Naive thymus-derived CD4-positive, alpha-beta T cell (primary cell): ENCODE results near the gene BIN1. TPM values are rescaled to one million over a fixed set of nuclear protein-coding genes. Genes with fewer than 3 reads are reported as not detected.

Experiments used
- ATAC-seq: fragments of 150-1000 bp; cut with Tn5 transposase; 2 replicates; pipeline ENCODE4 v1.10.0; 2021; ENCODE audit warnings: mild to moderate bottlenecking, moderate library complexity
- CTCF ChIA-PET: fragments of 350-600 bp; sonication (Branson Sonifier 250); formaldehyde crosslinking; loops from one replicate; lab custom pipeline; 2021; ENCODE audit warnings: antibody characterized with exemption; lab: Charles Lee
- POLR2A ChIA-PET: fragments of 350-600 bp; sonication (Branson Sonifier 250); formaldehyde crosslinking; loops from one replicate; lab custom pipeline; 2021; ENCODE audit warnings: antibody characterized with exemption, inconsistent platforms; lab: Charles Lee
- DNase-seq, 9 donors: peaks; one replicate each; pipeline versions ENCODE4 v3.0.0 to v3.0.0-alpha.2; 2020 to 2022; ENCODE audit warnings: mixed read lengths in 1 of 9
- H3K27ac ChIP-seq: one replicate; pipeline ENCODE4 v1.7.0; 2013; ENCODE audit warnings: mild to moderate bottlenecking, low read depth, low read length, moderate library complexity
- H3K27me3 ChIP-seq, 2 donors: one replicate each; pipeline ENCODE4 v1.7.0; 2013; ENCODE audit warnings: low read length in 2 of 2, mild to moderate bottlenecking in 2 of 2, moderate library complexity in 2 of 2; ENCODE audit not compliant: control insufficient read depth in 2 of 2, insufficient read depth in 2 of 2
- H3K36me3 ChIP-seq, 3 experiments: 1 replicate in 2 of 3; 2 replicates in 1 of 3; pipeline ENCODE4 v1.7.0; 2013; ENCODE audit warnings: low read length in 3 of 3, mild to moderate bottlenecking in 3 of 3, moderate library complexity in 1 of 3; ENCODE audit not compliant: insufficient read depth in 3 of 3, control insufficient read depth in 2 of 3
- H3K4me1 ChIP-seq, 2 donors: one replicate each; pipeline ENCODE4 v1.7.0; 2013; ENCODE audit warnings: low read length in 2 of 2, mild to moderate bottlenecking in 2 of 2, moderate library complexity in 1 of 2; ENCODE audit not compliant: control insufficient read depth in 2 of 2, insufficient read depth in 2 of 2
- H3K4me3 ChIP-seq: 2 replicates; pipeline ENCODE4 v1.7.0; 2013; ENCODE audit warnings: mild to moderate bottlenecking, low read length
- H3K9me3 ChIP-seq, 3 experiments: 1 replicate in 2 of 3; 2 replicates in 1 of 3; pipeline ENCODE4 v1.7.0; 2013; ENCODE audit warnings: low read length in 3 of 3; ENCODE audit not compliant: control insufficient read depth in 2 of 3
- H3K27ac Mint-ChIP-seq, 9 donors: one replicate each; pipeline ENCODE4 v1.8.0; 2020 to 2022; ENCODE audit warnings: mixed read lengths in 9 of 9, mild to moderate bottlenecking in 8 of 9, moderate library complexity in 5 of 9, inconsistent platforms in 2 of 9
- H3K27me3 Mint-ChIP-seq, 5 donors: one replicate each; pipeline ENCODE4 v1.8.0; 2021 to 2022; ENCODE audit warnings: mixed read lengths in 5 of 5, mild to moderate bottlenecking in 1 of 5
- H3K36me3 Mint-ChIP-seq, 5 donors: one replicate each; pipeline ENCODE4 v1.8.0; 2020 to 2022; ENCODE audit warnings: mixed read lengths in 5 of 5, mild to moderate bottlenecking in 3 of 5, inconsistent platforms in 1 of 5
- H3K4me1 Mint-ChIP-seq, 7 donors: one replicate each; pipeline ENCODE4 v1.8.0; 2020 to 2022; ENCODE audit warnings: mixed read lengths in 7 of 7, mild to moderate bottlenecking in 3 of 7, inconsistent platforms in 1 of 7
- H3K4me3 Mint-ChIP-seq, 10 donors: one replicate each; pipeline ENCODE4 v1.8.0; 2020 to 2022; ENCODE audit warnings: mild to moderate bottlenecking in 10 of 10, mixed read lengths in 10 of 10, moderate library complexity in 6 of 10, inconsistent platforms in 2 of 10
- H3K9me3 Mint-ChIP-seq, 11 donors: one replicate each; pipeline ENCODE4 v1.8.0; 2020 to 2022; ENCODE audit warnings: mixed read lengths in 11 of 11, mild to moderate bottlenecking in 4 of 11, inconsistent platforms in 1 of 11, moderate library complexity in 1 of 11
- intact Hi-C, 2 donors: fragments of 100-400 bp; cut with micrococcal nuclease; formaldehyde crosslinking; loops; one replicate each; pipeline ENCODE4 v1.15.1; 2023
- polyA plus RNA-seq, 2 donors: library from polyadenylated mRNA; unstranded; fragments of 300-500 nt; fragmentation: Illumina TruSeq; gene quantifications; one replicate each; pipeline ENCODE4 v1.2.3, GENCODE V29; 2021
- total RNA-seq, 6 experiments: library from RNA in 5 of 6; stranded (reverse) in 5 of 6; gene quantifications; 1 replicate in 5 of 6; 2 replicates in 1 of 6; pipeline ENCODE4 v1.2.3 and lab custom pipeline; 2021 to 2026

Gene BIN1
- total and polyA plus RNA-seq, 7 experiments from 2014 or later, result 103 to 161 (median 117) TPM

DNA sequence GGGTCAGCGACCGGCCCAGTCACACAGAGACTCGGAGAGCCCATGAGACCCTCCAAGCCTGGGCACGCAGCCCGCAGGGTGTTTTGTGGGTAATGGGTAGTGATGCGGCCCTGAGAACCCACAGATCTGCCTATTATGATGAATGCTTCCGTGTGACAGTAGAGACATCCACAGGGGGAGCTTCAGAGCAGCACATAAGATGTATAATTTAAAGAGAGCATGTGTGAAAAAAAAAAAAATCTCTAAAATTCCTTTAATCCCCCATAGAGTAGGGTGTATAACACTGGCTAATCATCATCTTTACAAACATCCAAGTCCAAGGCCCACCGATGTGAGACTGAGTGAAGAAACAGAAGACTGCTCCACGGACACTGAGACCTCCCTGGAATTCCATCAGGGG lies 34.6 kb downstream of the BIN1 start:
- peaks cover 3 to 19% (median 7%) of the 10 kb centered on the region in 5 donors for H3K36me3 Mint-ChIP-seq

GRCh38 chr2:127071901-127072328 lies 35.0 kb downstream of the BIN1 start:
- peaks cover 3 to 17% of the 10 kb centered on the region in 2 donors for H3K4me1 ChIP-seq
- peaks cover 20 to 55% (median 25%) of the 10 kb centered on the region in 7 donors for H3K4me1 Mint-ChIP-seq
- ATAC-seq, result no peak
- H3K27me3 Mint-ChIP-seq, result no peaks in the 10 kb centered on the region
- H3K4me3 ChIP-seq, result no peak overlapping the region
- peak overlapping the region in 4 of 9 donors; percentile 20 to 85 (median 56) for H3K27ac Mint-ChIP-seq
- ChIA-PET CTCF (interaction anchor here (0.5 to 1.3 kb wide), 2 partner anchors 8 to 54 kb away, joined by 3 to 5 read pairs; no protein-coding TSS in a partner anchor), POLR2A (interaction anchor here (0.9 to 1.3 kb wide), 2 partner anchors 9 to 10 kb away, joined by 3 to 4 read pairs; no protein-coding TSS in a partner anchor)
- H3K27ac ChIP-seq, result no peak overlapping the region
- no peaks in the 10 kb centered on the region for H3K27me3 ChIP-seq
- intact Hi-C loops, result no loop called here
- H3K9me3 Mint-ChIP-seq, result no peaks in the 10 kb centered on the region
- no peak for DNase-seq
- H3K4me3 Mint-ChIP-seq, result no peak overlapping the region
- H3K36me3 Mint-ChIP-seq, result peaks cover 3 to 19% (median 7%) of the 10 kb centered on the region in 5 donors
- H3K9me3 ChIP-seq, result no peaks in the 10 kb centered on the region
- peaks cover 0 to 95% (median 19%) of the 10 kb centered on the region in 3 experiments for H3K36me3 ChIP-seq

More for the DNA sequence above, 34.6 kb downstream of the BIN1 start:
- DNase-seq (no peak), ATAC-seq (no peak)
- POLR2A ChIA-PET, result interaction anchor here (0.9 kb wide), 1 partner anchor 10 kb away, joined by 3 read pairs; no protein-coding TSS in a partner anchor
- Mint-ChIP-seq H3K4me1 (peaks cover 23 to 60% (median 30%) of the 10 kb centered on the region in 7 donors), H3K4me3 (no peak overlapping the region), H3K9me3 (no peaks in the 10 kb centered on the region), H3K27me3 (no peaks in the 10 kb centered on the region), H3K27ac (peak overlapping the region in 6 of 9 donors; percentile 42 to 85 (median 76))
- Histone ChIP-seq H3K4me1 (peaks cover 6 to 22% of the 10 kb centered on the region in 2 donors), H3K27ac (no peak overlapping the region), H3K27me3 (no peaks in the 10 kb centered on the region), H3K9me3 (no peaks in the 10 kb centered on the region), H3K4me3 (no peak overlapping the region), H3K36me3 (peaks cover 0 to 94% (median 19%) of the 10 kb centered on the region in 3 experiments)
- intact Hi-C loops, result no loop called here
- CTCF ChIA-PET, result no interaction called here

GRCh38 chr2:127070221-127070620 lies 36.7 kb downstream of the BIN1 start:
- no peak for DNase-seq
- H3K36me3 ChIP-seq, result peaks cover 0 to 97% (median 19%) of the 10 kb centered on the region in 3 experiments
- ChIA-PET CTCF (interaction anchor here (1.7 kb wide), 1 partner anchor 10 kb away, joined by 6 read pairs; no protein-coding TSS in a partner anchor), POLR2A (interaction anchor here (0.7 kb wide), 1 partner anchor 11 kb away, joined by 3 read pairs; no protein-coding TSS in a partner anchor)
- H3K4me1 ChIP-seq, result peaks cover 1 to 7% of the 10 kb centered on the region in 2 donors
- ATAC-seq, result no peak
- H3K27me3 ChIP-seq, result no peaks in the 10 kb centered on the region
- Mint-ChIP-seq H3K27me3 (no peaks in the 10 kb centered on the region), H3K36me3 (peaks cover 3 to 20% (median 3%) of the 10 kb centered on the region in 5 donors), H3K27ac (peak overlapping the region in 5 of 9 donors; percentile 18 to 76 (median 56)), H3K4me3 (no peak overlapping the region), H3K9me3 (no peaks in the 10 kb centered on the region), H3K4me1 (peaks cover 12 to 52% (median 20%) of the 10 kb centered on the region in 7 donors)
- no peak overlapping the region for H3K27ac ChIP-seq
- no peaks in the 10 kb centered on the region for H3K9me3 ChIP-seq
- intact Hi-C loops, result no loop called here
- no peak overlapping the region for H3K4me3 ChIP-seq

DNA sequence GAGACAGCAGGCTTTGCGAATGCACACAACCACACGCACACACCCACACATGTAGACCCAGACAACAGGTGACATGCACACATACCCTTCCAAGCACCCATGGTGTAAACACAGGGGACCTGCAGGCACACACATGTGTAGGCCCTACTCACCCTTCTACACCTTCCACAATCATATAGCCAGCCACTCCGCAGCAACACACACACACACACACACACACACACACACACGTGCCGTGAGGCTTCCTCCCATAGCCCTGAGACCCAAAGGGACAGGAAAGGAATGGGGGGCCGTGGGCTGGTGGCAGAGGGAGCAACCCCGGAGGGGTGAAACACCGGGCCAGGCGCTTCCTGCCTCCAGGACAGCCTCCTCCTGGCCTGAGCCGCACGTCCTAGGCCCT lies 37.4 kb downstream of the BIN1 start:
- POLR2A ChIA-PET, result no interaction called here
- intact Hi-C loops, result loop anchor here (2.0 kb wide), 2 partner anchors 37 to 69 kb away; partner anchors contain the start of gene BIN1 (in 1 of the 2)
- Histone ChIP-seq H3K9me3 (no peaks in the 10 kb centered on the region), H3K27me3 (no peaks in the 10 kb centered on the region), H3K36me3 (peaks cover 0 to 91% (median 16%) of the 10 kb centered on the region in 3 experiments), H3K4me3 (no peak overlapping the region), H3K4me1 (peaks cover 5 to 8% of the 10 kb centered on the region in 2 donors), H3K27ac (no peak overlapping the region)
- ATAC-seq (no peak), DNase-seq (peak in 1 of 9 donors; percentile 20)
- Mint-ChIP-seq H3K27ac (peak overlapping the region in 8 of 9 donors; percentile 18 to 83 (median 59)), H3K4me1 (peaks cover 12 to 46% (median 19%) of the 10 kb centered on the region in 7 donors), H3K36me3 (peaks cover 3 to 20% (median 3%) of the 10 kb centered on the region in 5 donors), H3K4me3 (no peak overlapping the region), H3K27me3 (no peaks in the 10 kb centered on the region), H3K9me3 (no peaks in the 10 kb centered on the region)
- CTCF ChIA-PET, result interaction anchor here (1.7 to 2.4 kb wide), 3 partner anchors 10 to 233 kb away, joined by 4 to 12 read pairs (median 6); no protein-coding TSS in a partner anchor

- ATAC-seq, result no peak
- intact Hi-C loops, result loop anchor here (2.0 kb wide), 2 partner anchors 38 to 70 kb away; partner anchors contain the start of gene BIN1 (in 1 of the 2)
These were observed 38.0 kb downstream of the BIN1 start for GRCh38 chr2:127069003-127069402.

DNA sequence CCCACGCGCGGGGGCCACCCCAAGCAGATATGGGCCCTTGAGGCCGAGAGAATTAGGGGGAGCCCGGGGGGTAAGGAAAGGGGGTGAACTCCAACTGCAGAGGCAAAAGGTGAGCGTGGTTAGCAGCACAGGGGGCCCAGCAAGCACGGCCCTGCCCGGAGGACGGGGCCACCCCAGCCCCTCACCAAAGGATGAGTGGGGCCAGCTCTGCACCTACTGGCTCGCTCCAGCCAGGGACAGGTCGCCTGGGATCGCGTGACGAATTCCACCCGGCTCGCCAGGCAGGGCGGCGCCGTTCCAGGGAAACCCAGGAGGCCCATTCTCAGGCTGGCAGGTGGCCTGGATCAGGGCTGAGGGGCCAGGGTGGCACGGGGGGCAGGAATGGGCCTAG lies 38.6 kb downstream of the BIN1 start:
- peaks cover 3 to 20% (median 3%) of the 10 kb centered on the region in 5 donors for H3K36me3 Mint-ChIP-seq
- H3K27ac Mint-ChIP-seq, result peak overlapping the region in 3 of 9 donors; percentile 59 to 71 (median 68)
- no peak overlapping the region for H3K4me3 Mint-ChIP-seq
- no peak for DNase-seq
- Histone ChIP-seq H3K36me3 (peaks cover 0 to 88% (median 22%) of the 10 kb centered on the region in 3 experiments), H3K4me1 (peaks cover 5 to 9% of the 10 kb centered on the region in 2 donors), H3K27me3 (no peaks in the 10 kb centered on the region), H3K9me3 (no peaks in the 10 kb centered on the region), H3K27ac (no peak overlapping the region), H3K4me3 (no peak overlapping the region)
- no peak for ATAC-seq
- no peaks in the 10 kb centered on the region for H3K27me3 Mint-ChIP-seq
- ChIA-PET CTCF (interaction anchor here (0.7 to 2.4 kb wide), 12 partner anchors 10 to 234 kb away, joined by 3 to 12 read pairs (median 4); partner anchors contain the start of gene BIN1), POLR2A (interaction anchor here (1.1 kb wide), 1 partner anchor 12 kb away, joined by 9 read pairs; no protein-coding TSS in a partner anchor)
- intact Hi-C loops, result loop anchor here (1.0 to 2.0 kb wide), 7 partner anchors 13 to 411 kb away; partner anchors contain the start of gene BIN1 (in 2 of the 2)
- no peaks in the 10 kb centered on the region for H3K9me3 Mint-ChIP-seq
- peaks cover 12 to 40% (median 21%) of the 10 kb centered on the region in 7 donors for H3K4me1 Mint-ChIP-seq

More at GRCh38 chr2:127069003-127069402, 38.0 kb downstream of the BIN1 start:
- Histone ChIP-seq H3K27me3 (no peaks in the 10 kb centered on the region), H3K4me1 (peaks cover 5 to 9% of the 10 kb centered on the region in 2 donors), H3K9me3 (no peaks in the 10 kb centered on the region), H3K4me3 (no peak overlapping the region), H3K27ac (no peak overlapping the region), H3K36me3 (peaks cover 0 to 88% (median 16%) of the 10 kb centered on the region in 3 experiments)
- Mint-ChIP-seq H3K9me3 (no peaks in the 10 kb centered on the region), H3K4me1 (peaks cover 12 to 41% (median 21%) of the 10 kb centered on the region in 7 donors), H3K36me3 (peaks cover 3 to 20% (median 3%) of the 10 kb centered on the region in 5 donors), H3K27ac (peak overlapping the region in 4 of 9 donors; percentile 37 to 82 (median 62)), H3K27me3 (no peaks in the 10 kb centered on the region), H3K4me3 (no peak overlapping the region)
- ChIA-PET CTCF (interaction anchor here (1.3 to 2.4 kb wide), 4 partner anchors 11 to 233 kb away, joined by 3 to 12 read pairs (median 5); no protein-coding TSS in a partner anchor), POLR2A (no interaction called here)
- no peak for DNase-seq
